Right forelimb (tissue), 1 donor: ENCODE results near the gene JAKMIP1.
"Not testable (repeated sequence)": the region's sequence is repeated elsewhere in the genome, so short reads cannot be mapped to it uniquely, and the experiment has no call there.

Experiments
- DNase-seq: peaks from one replicate; pipeline ENCODE4 v3.0.0-alpha.2; 2018

Gene JAKMIP1

DNA sequence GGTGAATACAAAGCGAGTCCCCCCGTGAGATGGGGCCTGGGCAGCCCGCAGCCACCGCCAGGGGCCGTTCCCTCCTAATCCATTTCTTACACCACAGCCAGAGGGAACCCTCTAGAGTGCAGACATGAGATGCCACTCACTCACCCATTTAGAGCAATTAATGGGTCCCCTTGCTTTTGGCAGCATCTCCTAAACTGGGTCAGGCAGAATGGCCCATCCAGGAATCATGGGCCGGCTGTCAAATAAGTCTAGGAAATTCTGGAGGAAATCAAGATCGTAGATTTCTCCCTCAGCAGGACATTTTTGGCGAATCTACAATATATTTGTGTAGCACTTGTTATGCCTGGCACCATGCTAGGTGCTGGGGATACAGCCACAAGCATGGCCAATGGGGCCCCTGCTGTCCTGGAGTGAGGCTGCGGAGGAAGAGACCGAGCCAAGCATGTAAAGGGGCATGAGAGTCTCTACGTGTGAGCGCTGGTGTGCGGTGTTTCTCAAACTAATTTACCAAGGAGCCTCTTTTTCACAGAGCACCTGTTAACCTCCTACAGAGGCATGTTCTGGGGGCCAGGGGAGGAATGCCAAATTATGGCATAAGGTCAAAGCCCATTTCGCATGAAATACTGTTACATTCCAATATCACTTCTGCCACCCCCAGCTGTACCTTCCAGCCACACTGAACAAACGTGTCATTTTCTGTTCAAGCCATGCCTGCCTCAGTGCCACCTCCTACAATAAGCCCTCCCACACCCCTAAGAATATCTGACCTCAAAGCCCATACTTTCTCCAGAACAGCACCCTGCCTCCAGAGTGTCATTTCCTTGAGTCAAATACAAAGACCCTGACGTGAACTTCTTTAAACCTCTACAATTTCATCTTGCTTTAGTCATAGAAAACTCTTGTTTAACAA is 28.1 kb upstream of the JAKMIP1 start:
- no peak for DNase-seq

DNA sequence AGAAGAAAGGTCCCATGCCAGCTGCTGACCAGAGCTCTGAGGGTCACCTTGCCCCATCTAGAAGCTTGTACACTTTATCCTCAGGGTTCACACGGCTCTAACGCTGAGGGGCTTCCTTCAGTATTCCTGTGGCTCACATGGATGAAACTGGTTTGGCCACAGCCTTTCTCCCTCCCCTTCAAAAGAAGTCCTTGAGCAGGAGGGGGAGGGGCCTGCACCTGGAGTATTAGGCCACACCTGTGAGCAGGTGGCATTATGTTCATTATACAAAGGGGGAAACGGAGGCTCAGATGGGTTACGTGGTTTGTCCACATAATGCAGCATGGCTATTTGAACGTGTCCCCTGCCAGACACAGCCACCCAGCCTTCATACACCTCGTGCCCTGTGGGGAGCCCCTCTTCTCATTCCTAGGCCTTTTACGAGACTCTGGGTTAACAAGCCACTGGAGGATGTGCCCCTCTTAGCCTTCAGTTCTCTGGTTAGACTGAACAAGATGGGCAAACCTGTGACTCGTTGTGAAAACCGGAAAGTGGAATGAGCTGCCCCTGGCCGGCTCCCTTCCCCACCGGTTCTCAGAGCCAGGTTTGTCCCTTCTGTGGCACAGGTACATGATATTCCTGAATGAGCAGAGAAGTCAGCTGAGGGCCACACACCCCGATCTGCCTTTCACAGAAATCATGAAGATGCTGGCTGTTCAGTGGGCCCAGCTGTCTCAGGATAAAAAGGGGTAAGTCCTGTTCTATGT is 27.2 kb upstream of the JAKMIP1 start:
- no peak for DNase-seq

GRCh38 chr4:6226506-6226905 is 26.2 kb upstream of the JAKMIP1 start:
- DNase-seq, result no peak

DNA sequence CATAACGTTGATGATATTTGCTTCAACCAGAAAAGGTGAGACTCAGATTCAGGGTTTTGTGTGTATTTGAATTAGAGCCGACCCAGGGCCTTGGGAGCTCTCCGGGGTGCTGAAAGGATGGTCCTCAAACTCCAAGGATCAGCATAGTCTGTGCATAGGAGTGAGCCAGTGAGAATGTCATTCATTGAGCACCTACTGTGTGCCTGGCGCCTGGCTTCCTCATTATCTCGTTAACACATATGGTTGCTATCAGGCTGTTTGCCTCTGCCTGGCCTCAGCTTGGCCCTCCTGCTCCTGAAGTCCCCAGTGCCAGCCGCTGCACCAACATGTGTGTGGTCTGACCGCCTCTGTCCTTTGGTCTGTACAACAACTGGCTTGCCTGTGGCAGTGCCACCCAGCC is 25.1 kb upstream of the JAKMIP1 start:
- peak; percentile 60 for DNase-seq

- no peak for DNase-seq
Measured at GRCh38 chr4:6224735-6225134, 24.4 kb upstream of the JAKMIP1 start.

DNA sequence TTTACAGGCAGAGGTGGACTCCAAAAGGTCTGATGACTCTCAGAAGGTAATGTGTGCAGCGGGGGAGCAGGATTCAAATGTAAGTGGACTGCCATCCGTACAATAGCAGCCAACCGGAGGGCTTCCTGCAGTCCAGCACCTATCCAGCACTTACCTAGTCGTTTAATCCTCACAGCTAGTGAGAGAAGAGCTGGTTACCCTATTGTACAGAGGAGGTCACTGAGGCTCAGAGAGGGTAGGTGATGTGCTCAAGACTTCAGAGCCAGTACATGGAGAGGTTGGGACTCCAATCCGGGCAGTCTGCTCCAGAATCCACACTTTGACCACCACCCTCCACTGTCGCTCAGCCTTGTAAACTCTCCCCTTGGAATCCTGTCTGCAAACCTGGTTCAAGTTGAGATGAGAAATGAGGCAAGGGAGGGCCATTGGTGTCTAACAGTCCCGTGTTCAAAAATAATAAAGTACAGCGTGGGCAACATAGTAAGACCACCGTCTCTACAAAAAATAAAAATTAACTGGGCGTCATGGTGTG is 22.5 kb upstream of the JAKMIP1 start:
- DNase-seq, result no peak

- no peak for DNase-seq
Measured at GRCh38 chr4:6221851-6222760, 21.8 kb upstream of the JAKMIP1 start.

DNA sequence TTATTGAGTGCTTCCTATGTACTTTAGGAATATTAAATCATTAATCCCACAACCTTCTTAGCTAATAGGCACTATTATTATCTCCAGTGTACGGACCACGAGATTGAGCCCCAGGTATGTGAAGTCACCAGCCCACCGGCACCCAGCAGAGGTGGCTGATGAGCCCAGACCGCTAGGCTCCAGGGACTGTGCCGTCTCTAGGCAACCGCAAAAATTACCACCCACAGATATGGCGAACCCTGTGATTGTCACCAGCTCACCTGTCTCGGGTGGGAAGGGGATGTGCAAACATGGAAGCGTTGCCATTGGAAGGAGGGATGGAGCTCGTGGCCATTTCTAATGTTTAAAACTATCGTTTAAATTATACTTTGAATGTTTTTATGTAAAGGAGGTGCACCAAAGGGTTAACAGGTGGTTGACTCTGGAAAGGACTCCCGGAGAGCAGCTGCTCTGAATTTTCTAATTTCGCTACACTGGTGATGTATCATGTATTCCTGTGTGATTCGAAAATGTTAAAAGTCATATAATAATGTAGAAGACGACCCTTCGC is 21.0 kb upstream of the JAKMIP1 start:
- DNase-seq, result no peak

DNA sequence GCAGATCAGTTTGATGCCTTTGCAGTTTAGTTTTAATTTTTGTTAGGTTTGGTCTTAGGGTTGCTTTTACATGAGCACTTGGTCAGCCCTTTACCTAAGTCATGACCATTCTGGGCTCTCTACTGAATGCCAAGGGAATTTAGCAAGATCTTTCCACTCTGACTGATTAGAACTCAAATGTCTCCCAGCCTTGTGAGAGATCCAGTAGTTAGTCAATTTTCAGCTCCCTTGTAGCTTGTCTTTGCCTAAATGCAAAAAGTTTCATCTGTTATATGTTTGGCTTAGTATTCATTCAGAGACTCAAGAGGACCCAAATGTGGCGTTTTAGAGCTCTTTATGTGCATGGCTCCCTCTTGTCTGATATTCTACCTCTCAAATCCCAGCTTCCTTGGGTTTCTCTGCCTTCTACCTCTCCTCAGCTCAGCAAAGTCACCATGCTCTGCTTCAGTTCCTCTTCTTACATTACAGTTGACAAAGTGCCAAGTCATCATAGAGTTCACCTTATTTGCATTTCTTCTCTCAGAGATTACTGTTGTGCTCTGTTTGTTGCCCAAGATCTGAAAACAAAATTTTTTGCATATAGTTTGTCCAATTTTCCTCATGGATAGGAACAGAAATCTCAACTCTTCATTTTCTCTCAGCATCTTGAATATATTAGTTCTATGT is 17.5 kb upstream of the JAKMIP1 start:
- DNase-seq, result no peak

DNA sequence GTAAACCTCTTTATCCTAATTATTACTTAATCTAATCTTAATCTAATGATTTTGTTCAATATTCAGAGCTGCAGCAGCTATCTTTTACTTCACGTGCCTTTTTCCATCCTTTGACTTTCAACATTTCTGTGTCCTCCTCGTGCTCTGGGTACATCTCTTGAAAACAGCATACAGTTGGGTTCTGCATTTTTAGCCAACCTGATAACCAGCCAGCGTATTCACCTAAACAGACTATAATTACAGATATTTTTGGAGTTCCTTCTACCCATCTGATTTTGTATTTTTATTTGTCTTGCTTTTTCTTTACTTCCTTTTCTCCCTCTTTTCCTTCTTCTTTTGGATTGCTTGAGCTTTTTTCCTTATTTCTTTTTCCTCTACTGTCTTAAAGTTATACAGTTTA is 16.2 kb upstream of the JAKMIP1 start:
- no peak for DNase-seq

DNA sequence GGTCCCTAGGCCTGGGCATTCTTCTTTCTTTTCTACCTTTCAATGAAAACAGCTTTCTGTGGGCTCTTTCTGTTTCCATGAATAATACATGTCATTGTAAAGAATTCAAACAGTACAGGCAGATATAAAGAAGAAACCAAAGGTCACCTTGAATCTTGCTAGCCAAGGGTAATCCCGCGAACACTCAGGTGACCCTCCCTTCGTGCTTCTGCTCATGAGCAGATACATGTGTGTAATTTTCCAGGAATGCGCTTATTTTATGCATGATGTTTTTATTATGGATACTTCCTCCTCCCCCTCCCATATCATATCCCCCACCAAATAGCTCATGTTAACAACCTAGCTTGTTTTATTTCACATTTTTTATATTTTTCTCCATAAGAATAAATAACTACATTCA is 9.6 kb upstream of the JAKMIP1 start:
- no peak for DNase-seq

- DNase-seq, result not testable (repeated sequence)
Measured at GRCh38 chr4:6209291-6209690, 8.9 kb upstream of the JAKMIP1 start.

GRCh38 chr4:6208416-6208815 is 8.1 kb upstream of the JAKMIP1 start:
- DNase-seq, result no peak

DNA sequence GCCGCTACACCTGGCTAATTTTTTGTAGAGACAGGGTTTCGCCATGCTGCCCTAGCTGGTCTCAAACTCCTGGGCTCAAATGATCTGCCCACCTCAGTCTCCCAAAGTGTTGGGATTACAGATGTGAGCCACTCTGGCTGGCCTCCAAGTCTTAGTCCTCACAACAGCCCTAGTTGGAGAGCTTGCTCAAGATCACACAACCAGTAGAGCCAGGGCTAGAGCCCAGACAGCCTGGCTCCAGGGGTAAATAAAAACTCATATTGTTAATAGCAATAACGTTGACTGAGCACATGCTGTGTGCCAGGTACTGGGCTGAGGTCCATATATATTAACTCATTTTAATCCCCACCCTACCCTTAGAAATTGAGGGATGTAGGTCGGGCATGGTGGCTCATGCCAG is 7.3 kb upstream of the JAKMIP1 start:
- DNase-seq, result no peak

GRCh38 chr4:6206771-6207290 is 6.5 kb upstream of the JAKMIP1 start:
- no peak for DNase-seq

GRCh38 chr4:6205973-6206372 is 5.6 kb upstream of the JAKMIP1 start:
- DNase-seq, result no peak

- DNase-seq, result no peak
Measured at GRCh38 chr4:6205567-6205931, 5.2 kb upstream of the JAKMIP1 start.

DNA sequence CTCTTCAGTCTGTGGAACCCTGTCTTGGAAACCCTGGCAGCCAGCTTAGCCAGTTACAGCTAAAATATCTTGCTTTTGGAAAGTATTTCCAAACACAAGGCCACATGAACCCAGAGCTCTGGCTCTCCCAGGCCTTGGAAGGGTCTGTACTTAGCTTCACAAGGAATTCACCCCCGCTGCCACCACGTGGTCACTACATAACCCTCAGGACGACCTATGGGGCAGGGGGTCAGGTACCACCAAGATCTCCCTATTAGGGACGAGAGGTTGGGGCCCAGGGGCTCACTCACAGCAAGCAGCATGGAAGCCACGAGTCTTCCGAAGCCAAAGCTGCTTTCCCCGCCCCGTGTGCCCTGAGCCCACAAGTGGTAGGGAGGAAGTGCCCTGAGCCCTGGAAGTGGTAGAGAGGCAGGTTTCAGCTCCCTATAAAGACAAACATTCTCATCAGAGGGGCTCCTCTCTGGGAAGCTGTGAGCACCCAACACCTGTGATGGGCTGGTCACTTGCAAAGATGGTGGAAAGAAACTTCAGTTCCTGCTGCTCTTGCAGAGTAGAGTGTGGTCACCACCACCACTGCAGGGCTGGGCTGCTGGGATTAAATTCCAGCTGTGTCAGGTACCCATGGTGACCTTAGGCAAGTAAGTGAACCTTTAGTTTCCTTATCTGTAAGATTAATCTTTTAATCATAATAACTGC is 4.7 kb upstream of the JAKMIP1 start:
- DNase-seq, result no peak

DNA sequence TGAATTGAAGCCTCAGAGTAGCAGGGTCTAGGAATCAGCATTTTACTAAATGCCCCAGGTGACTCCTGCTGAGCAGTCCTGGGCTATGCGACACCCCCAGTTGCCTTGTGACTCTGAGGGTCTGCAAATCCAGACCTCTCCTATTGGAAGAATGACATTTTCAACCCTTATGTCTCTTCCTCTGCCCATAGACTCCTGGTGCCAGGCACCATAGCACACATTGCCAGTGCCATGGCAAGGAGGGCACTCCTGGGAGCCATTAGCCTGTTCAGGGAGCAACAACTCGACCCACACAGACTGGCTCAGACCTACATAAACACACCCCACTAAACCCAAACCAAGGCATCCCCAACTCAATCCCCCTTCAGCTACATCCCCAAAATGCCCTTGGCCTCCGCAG is 3.7 kb upstream of the JAKMIP1 start:
- no peak for DNase-seq

DNA sequence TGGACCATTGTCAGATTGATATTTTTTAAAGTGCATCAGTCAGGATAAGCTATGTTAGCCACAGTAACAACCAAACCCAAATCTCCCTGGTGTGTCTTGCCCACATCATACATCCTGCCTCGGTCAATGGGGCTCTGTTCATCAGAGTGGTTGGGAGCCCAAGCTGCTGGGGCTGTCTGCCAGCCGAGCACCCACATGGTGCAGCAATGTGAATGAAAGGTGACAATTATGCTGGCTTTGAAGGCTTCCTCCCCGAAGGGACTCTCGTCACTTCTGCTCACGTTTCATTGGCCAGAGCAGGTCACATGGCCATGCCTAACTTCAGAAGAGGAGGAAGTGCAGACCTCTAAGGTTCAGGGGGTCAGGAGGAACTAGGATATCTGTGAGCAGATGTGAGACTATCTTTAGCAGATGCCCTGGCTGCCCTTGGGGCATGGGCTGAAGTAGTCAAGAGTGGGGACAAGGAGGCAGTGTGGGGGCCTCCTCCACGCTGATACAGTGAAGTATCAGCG is 1.3 kb upstream of the JAKMIP1 start:
- DNase-seq, result no peak

DNA sequence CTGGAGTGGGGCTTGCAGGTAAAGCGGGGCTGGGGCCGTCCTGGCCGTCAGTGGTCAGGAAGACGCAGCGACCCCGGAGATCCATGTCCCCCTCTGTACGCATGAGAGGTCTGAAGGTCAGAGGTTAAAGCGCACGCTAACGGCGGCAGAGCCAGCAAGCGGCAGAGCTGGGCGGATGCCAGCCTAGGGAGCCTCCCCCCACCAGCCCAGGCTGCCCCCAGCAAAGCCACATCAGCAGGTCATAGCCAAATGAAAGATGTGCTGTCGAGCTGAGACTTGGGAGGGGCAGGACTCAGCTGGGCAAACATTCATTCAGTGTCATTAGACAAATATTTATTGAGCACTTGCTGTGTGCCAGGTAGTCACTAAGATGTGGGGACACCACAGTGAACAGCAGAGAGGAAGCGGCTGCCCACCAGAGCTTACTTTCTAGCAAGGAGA is 593 bp upstream of the JAKMIP1 start:
- DNase-seq, result no peak
